Measurements from ENCODE around the gene GARIN5A.

DNA sequence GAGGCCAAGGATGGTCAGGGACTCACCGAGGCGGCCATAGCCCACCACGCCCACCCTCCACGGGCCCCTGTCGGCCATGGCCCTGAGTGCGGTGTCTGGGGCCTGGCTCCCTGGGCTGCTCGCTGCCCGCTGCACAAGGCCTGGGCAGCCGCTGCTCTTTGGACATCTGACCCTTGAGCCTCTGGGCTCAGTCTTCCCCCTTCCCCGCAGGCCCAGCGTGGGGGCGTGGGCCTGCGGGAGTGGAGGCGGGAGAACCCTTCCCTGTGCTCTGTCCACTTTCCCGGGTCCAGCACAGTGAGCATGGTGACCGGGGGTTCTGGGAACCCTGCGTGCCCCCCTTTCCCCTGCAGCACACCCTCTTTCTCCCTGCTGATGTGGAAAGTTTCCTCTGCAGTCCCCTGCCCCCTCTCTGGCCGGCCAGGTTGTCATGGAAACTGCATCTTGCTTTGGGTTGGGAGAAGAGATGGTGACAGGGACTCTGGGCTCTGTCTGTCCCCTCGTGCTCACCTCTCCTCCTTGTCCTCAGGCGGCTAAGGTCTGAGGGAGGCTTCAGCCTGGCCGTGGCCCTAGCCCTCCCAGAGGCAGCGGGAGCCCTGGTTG, 37.2 kb upstream of the GARIN5A start, which contains the start of gene ASPDH:
- TF ChIP-seq, protein P1, sequence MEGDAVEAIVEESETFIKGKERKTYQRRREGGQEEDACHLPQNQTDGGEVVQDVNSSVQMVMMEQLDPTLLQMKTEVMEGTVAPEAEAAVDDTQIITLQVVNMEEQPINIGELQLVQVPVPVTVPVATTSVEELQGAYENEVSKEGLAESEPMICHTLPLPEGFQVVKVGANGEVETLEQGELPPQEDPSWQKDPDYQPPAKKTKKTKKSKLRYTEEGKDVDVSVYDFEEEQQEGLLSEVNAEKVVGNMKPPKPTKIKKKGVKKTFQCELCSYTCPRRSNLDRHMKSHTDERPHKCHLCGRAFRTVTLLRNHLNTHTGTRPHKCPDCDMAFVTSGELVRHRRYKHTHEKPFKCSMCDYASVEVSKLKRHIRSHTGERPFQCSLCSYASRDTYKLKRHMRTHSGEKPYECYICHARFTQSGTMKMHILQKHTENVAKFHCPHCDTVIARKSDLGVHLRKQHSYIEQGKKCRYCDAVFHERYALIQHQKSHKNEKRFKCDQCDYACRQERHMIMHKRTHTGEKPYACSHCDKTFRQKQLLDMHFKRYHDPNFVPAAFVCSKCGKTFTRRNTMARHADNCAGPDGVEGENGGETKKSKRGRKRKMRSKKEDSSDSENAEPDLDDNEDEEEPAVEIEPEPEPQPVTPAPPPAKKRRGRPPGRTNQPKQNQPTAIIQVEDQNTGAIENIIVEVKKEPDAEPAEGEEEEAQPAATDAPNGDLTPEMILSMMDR (IDR thresholded peaks at IDR 0.05): no peak
- TF ChIP-seq POLR2AphosphoS5 (IDR thresholded peaks at IDR 0.05) (no peak), POLR2A (IDR thresholded peaks at IDR 0.05) (no peak)
